H1 (cell line): Measurements from ENCODE around the gene CAMTA1. TPM values are rescaled to one million over a fixed set of nuclear protein-coding genes. Genes with fewer than 3 reads are reported as not detected.

Experiments used
- CTCF ChIA-PET: fragments of 300-600 bp; sonication (Branson Sonifier 250); formaldehyde crosslinking; loops from one replicate; lab custom pipeline; 2021; ENCODE audit not compliant: partially characterized antibody; lab: Charles Lee
- POLR2A ChIA-PET: fragments of 300-600 bp; sonication (Branson Sonifier 250); formaldehyde crosslinking; loops from one replicate; lab custom pipeline; 2021; ENCODE audit warnings: inconsistent platforms; ENCODE audit not compliant: partially characterized antibody; lab: Charles Lee
- DNase-seq, 2 experiments: peaks; one replicate each; pipeline versions ENCODE4 v3.0.0 to v3.0.0-alpha.2; 2010 to 2022; ENCODE audit warnings: low spot score in 2 of 2, low read depth in 1 of 2, mixed read lengths in 1 of 2
- FAIRE-seq: peaks from 2 replicates; lab custom pipeline; 2011; peaks lifted over from hg19 to GRCh38; lab: Jason Lieb, UNC
- H2AFZ ChIP-seq: 2 replicates; pipeline ENCODE4 v1.8.1; 2012; ENCODE audit warnings: low read length, inconsistent platforms
- H2AK5ac ChIP-seq: 2 replicates; pipeline ENCODE4 v1.6.1; 2013; ENCODE audit warnings: low read depth, low read length
- H2BK120ac ChIP-seq: replicated peaks from 2 replicates; pipeline ENCODE3; 2013; ENCODE audit warnings: low read depth, low read length, inconsistent platforms
- H2BK12ac ChIP-seq: 2 replicates; pipeline ENCODE4 v1.6.1; 2013; ENCODE audit warnings: low read depth, low read length
- H2BK15ac ChIP-seq: 2 replicates; pipeline ENCODE4 v1.6.1; 2013; ENCODE audit warnings: low read length
- H2BK20ac ChIP-seq: 2 replicates; pipeline ENCODE4 v1.6.1; 2013; ENCODE audit warnings: low read length
- H2BK5ac ChIP-seq: 2 replicates; pipeline ENCODE4 v1.6.1; 2013; ENCODE audit warnings: low read depth, low read length
- H3K14ac ChIP-seq: 2 replicates; pipeline ENCODE4 v1.6.1; 2013; ENCODE audit warnings: inconsistent platforms; ENCODE audit not compliant: insufficient read length
- H3K18ac ChIP-seq: 2 replicates; pipeline ENCODE4 v1.6.1; 2013; ENCODE audit warnings: low read length; ENCODE audit errors: extremely low read depth
- H3K23ac ChIP-seq: 2 replicates; pipeline ENCODE4 v1.6.1; 2013; ENCODE audit warnings: inconsistent platforms; ENCODE audit not compliant: insufficient read length
- H3K23me2 ChIP-seq: 2 replicates; pipeline ENCODE4 v1.6.1; 2013; ENCODE audit warnings: low read depth, low read length
- H3K27ac ChIP-seq: 2 replicates; pipeline ENCODE4 v1.6.1; 2011; ENCODE audit warnings: low read depth, low read length, inconsistent platforms
- H3K27me3 ChIP-seq, 4 experiments: replicated peaks in 1 of 4; 1 replicate in 1 of 4; 2 replicates in 3 of 4; pipeline versions ENCODE4 v1.6.1 to v1.8.1; 2011 to 2013; ENCODE audit warnings: low read length in 3 of 4, mild to moderate bottlenecking in 3 of 4, inconsistent platforms in 2 of 4, mixed read lengths in 2 of 4, moderate library complexity in 1 of 4; ENCODE audit not compliant: control insufficient read depth in 3 of 4, insufficient read depth in 3 of 4; ENCODE audit errors: extremely low read depth in 1 of 4
- H3K36me3 ChIP-seq, 4 experiments: 2 replicates each; pipeline versions ENCODE4 v1.6.1 to v1.8.1; 2011 to 2013; ENCODE audit warnings: mild to moderate bottlenecking in 4 of 4, low read length in 3 of 4, moderate library complexity in 2 of 4, control low read depth in 1 of 4, inconsistent platforms in 1 of 4; ENCODE audit not compliant: insufficient read depth in 4 of 4, control insufficient read depth in 2 of 4
- H3K4ac ChIP-seq: replicated peaks from 2 replicates; pipeline ENCODE3; 2013; ENCODE audit warnings: low read length, low read depth, mixed read lengths, inconsistent platforms; ENCODE audit not compliant: insufficient read length
- H3K4me1 ChIP-seq, 4 experiments: replicated peaks in 1 of 4; 1 replicate in 1 of 4; 2 replicates in 3 of 4; pipeline versions ENCODE4 v1.6.1 to v1.8.1; 2011 to 2013; ENCODE audit warnings: low read length in 3 of 4, inconsistent platforms in 2 of 4, mixed read lengths in 1 of 4; ENCODE audit not compliant: insufficient read depth in 4 of 4, control insufficient read depth in 3 of 4
- H3K4me2 ChIP-seq, 2 experiments: 2 replicates each; pipeline versions ENCODE4 v1.6.1 to v1.8.1; 2011 to 2013; ENCODE audit warnings: low read depth in 2 of 2, low read length in 2 of 2, control low read depth in 1 of 2, inconsistent platforms in 1 of 2, mild to moderate bottlenecking in 1 of 2; ENCODE audit not compliant: insufficient read depth in 1 of 2
- H3K4me3 ChIP-seq, 4 experiments: fragments of 200-600, 300-600 bp in 1 of 4; sonication (generic), shearing (Covaris generic), sonication (Bioruptor Twin) in 1 of 4; 2 replicates each; pipeline versions ENCODE4 v1.5.1 to v1.8.1; 2011 to 2016; ENCODE audit warnings: low read length in 4 of 4, low read depth in 3 of 4, control low read depth in 2 of 4, inconsistent platforms in 2 of 4, mild to moderate bottlenecking in 2 of 4, mixed read lengths in 1 of 4, moderate library complexity in 1 of 4; ENCODE audit not compliant: insufficient read depth in 2 of 4; ENCODE audit errors: extremely low read depth in 1 of 4
- H3K56ac ChIP-seq: replicated peaks from 2 replicates; pipeline ENCODE3; 2013; ENCODE audit warnings: low read depth, mild to moderate bottlenecking, mixed read lengths, low read length, inconsistent platforms; ENCODE audit not compliant: insufficient read length
- H3K79me1 ChIP-seq: 2 replicates; pipeline ENCODE4 v1.6.1; 2013; ENCODE audit warnings: low read depth, low read length, control low read depth
- H3K79me2 ChIP-seq, 2 experiments: 2 replicates each; pipeline versions ENCODE4 v1.6.1 to v1.8.1; 2012 to 2013; ENCODE audit warnings: low read length in 2 of 2, mild to moderate bottlenecking in 2 of 2, inconsistent platforms in 1 of 2; ENCODE audit not compliant: insufficient read depth in 2 of 2, control insufficient read depth in 1 of 2
- H3K9ac ChIP-seq, 4 experiments: replicated peaks in 1 of 4; 1 replicate in 1 of 4; 2 replicates in 3 of 4; pipeline versions ENCODE4 v1.6.1 to v1.8.1; 2011 to 2013; ENCODE audit warnings: low read depth in 3 of 4, low read length in 3 of 4, control low read depth in 2 of 4, mild to moderate bottlenecking in 2 of 4, moderate library complexity in 2 of 4, inconsistent platforms in 1 of 4; ENCODE audit errors: extremely low read depth in 1 of 4
- H3K9me3 ChIP-seq, 2 experiments: 2 replicates each; pipeline versions ENCODE4 v1.6.1 to v1.8.1; 2012 to 2013; ENCODE audit warnings: mild to moderate bottlenecking in 2 of 2, moderate library complexity in 2 of 2, control low read depth in 1 of 2, inconsistent platforms in 1 of 2, low read depth in 1 of 2, low read length in 1 of 2, mixed read lengths in 1 of 2; ENCODE audit not compliant: insufficient read depth in 2 of 2
- H4K20me1 ChIP-seq, 2 experiments: replicated peaks in 1 of 2; 2 replicates each; pipeline versions ENCODE3 to v1.8.1; 2011 to 2013; ENCODE audit warnings: inconsistent platforms in 2 of 2, low read length in 2 of 2, mild to moderate bottlenecking in 1 of 2; ENCODE audit not compliant: insufficient read depth in 2 of 2, control insufficient read depth in 1 of 2
- H4K5ac ChIP-seq: 2 replicates; pipeline ENCODE4 v1.6.1; 2013; ENCODE audit warnings: low read length, low read depth, mixed read lengths, inconsistent platforms; ENCODE audit not compliant: insufficient read length
- H4K8ac ChIP-seq: 2 replicates; pipeline ENCODE4 v1.8.0; 2013; ENCODE audit warnings: mild to moderate bottlenecking, moderate library complexity, low read length, inconsistent platforms; ENCODE audit not compliant: insufficient read depth; ENCODE audit errors: extremely low read depth
- H4K91ac ChIP-seq: replicated peaks from 2 replicates; pipeline ENCODE3; 2013; ENCODE audit warnings: low read length, mixed read lengths, inconsistent platforms; ENCODE audit not compliant: insufficient read length
- CHD1 ChIP-seq: IDR thresholded peaks from 2 replicates; pipeline ENCODE4 v1.6.1; 2012; ENCODE audit warnings: low read depth, low read length, improper control_type of control experiment
- EGR1 ChIP-seq: IDR thresholded peaks from 2 replicates; pipeline ENCODE4 v1.6.1; 2011; ENCODE audit warnings: low read depth, low read length, borderline replicate concordance
- NRF1 ChIP-seq: IDR thresholded peaks from 2 replicates; pipeline ENCODE4 v1.6.1; 2011; ENCODE audit warnings: mild to moderate bottlenecking, low read depth, low read length, improper control_type of control experiment
- TAF1 ChIP-seq: IDR thresholded peaks from 2 replicates; pipeline ENCODE4 v1.6.1; 2011; ENCODE audit warnings: mild to moderate bottlenecking, low read depth, low read length
- WGBS, 2 experiments: shearing (Covaris generic) in 1 of 2; methylation state at CpG; one replicate each; pipeline versions ENCODE4 v1.1.6 to v1.1.7; 2013 to 2015; ENCODE audit warnings: low lambda C conversion rate in 2 of 2, mixed read lengths in 2 of 2, inconsistent platforms in 1 of 2, low coverage in 1 of 2, missing lambda C conversion rate in 1 of 2; ENCODE audit not compliant: insufficient replicate concordance in 2 of 2, insufficient coverage in 1 of 2, insufficient read length in 1 of 2; ENCODE audit errors: extremely low coverage in 1 of 2, missing lambda C conversion rate in 1 of 2; 5-methylcytosine and 5-hydroxymethylcytosine counted together
- polyA plus RNA-seq, 7 experiments: library from polyadenylated mRNA; depleted of rRNA in 3 of 7; stranded (reverse) in 5 of 7; unstranded in 2 of 7; fragments of >200 nt in 5 of 7; fragments of 200-250 nt in 2 of 7; gene quantifications; 1 replicate in 5 of 7; 2 replicates in 1 of 7; 4 replicates in 1 of 7; pipeline versions ENCODE4 v1.2.1 to v1.2.3, GENCODE V29; 2011 to 2013; ENCODE audit warnings: missing spikeins in 2 of 7, mixed read lengths in 2 of 7
- total RNA-seq: library from RNA; stranded (reverse); fragmentation: NEBNext Ultra II Directional; extraction: Animal tissue kit (Norgen Biotek cat#: 25700); gene quantifications from 2 replicates; pipeline ENCODE4 v1.2.1, GENCODE V29; 2021

Gene CAMTA1
- total and polyA plus RNA-seq, 2 of the 8 experiments (the other 6 are each of a cell fraction or from before 2014, with no cell fraction given), result 65.0 to 119 TPM

DNA sequence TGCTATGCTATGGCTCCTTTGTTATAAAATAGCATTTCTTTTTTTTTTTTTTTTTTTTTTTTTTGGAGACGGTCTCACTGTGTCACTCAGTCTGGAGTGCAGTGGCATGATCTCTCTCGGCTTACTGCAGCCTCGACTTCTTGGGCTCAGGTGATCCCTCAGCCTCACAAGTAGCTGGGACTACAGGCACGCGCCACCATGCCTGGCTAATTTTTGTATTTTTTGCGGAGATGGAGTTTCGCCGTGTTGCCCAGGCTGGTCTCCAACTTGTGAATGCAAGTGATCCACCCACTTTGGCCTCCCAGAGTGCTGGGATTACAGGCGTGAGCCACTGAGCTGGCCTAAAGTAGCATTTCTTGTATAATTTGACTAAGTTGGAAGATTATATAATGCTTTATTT, 10.8 kb downstream of the CAMTA1 start:
- no peak overlapping the region for H2BK20ac ChIP-seq
- no peak overlapping the region for H2BK15ac ChIP-seq
- no peak overlapping the region for H4K8ac ChIP-seq
- H2AK5ac ChIP-seq, result no peak overlapping the region
- H2BK12ac ChIP-seq, result no peak overlapping the region
- no peaks in the 10 kb centered on the region for H3K23me2 ChIP-seq
- no peak overlapping the region for H3K9ac ChIP-seq
- no peak overlapping the region for H2BK120ac ChIP-seq
- peaks cover 0 to 95% of the 10 kb centered on the region in 2 experiments; a peak in 3 of 4 replicates for H3K79me2 ChIP-seq
- no peaks in the 10 kb centered on the region for H3K9me3 ChIP-seq
- no peaks in the 10 kb centered on the region for H3K27me3 ChIP-seq
- H3K4me2 ChIP-seq, result no peak overlapping the region
- H3K4ac ChIP-seq, result no peak overlapping the region
- no peak for FAIRE-seq
- H3K18ac ChIP-seq, result no peak overlapping the region
- no peak overlapping the region for H2BK5ac ChIP-seq
- ChIA-PET POLR2A (interaction anchor here (0.6 to 1.1 kb wide), 3 partner anchors 12 to 164 kb away, joined by 3 to 4 read pairs (median 3); no protein-coding TSS in a partner anchor), CTCF (interaction anchor here (1.1 to 3.6 kb wide), 5 partner anchors 7 to 247 kb away, joined by 3 to 33 read pairs (median 7); no protein-coding TSS in a partner anchor)
- H3K4me1 ChIP-seq, result no peaks in the 10 kb centered on the region; a peak in 1 of 7 replicates
- no peak overlapping the region for H4K91ac ChIP-seq
- H3K14ac ChIP-seq, result no peak overlapping the region
- no peak overlapping the region for H4K5ac ChIP-seq
- DNase-seq, result no peak
- no peak overlapping the region for H2AFZ ChIP-seq
- no peak overlapping the region for H3K27ac ChIP-seq
- H4K20me1 ChIP-seq, result peaks cover 9 to 14% of the 10 kb centered on the region in 2 experiments
- H3K56ac ChIP-seq, result no peak overlapping the region
- peaks cover 3% of the 10 kb centered on the region; the same call in 1 of the 2 replicates for H3K79me1 ChIP-seq
- 94% methylated on average over 8 of the region's 9 CpGs; no CpG with 5 or more reads in 1 of the 2 experiments for WGBS, 2 experiments
- H3K23ac ChIP-seq, result no peak overlapping the region
- H3K36me3 ChIP-seq, result peaks cover 0 to 4% (median 0%) of the 10 kb centered on the region in 4 experiments; a peak in 1 of 8 replicates
- H3K4me3 ChIP-seq, result no peak overlapping the region
- TF ChIP-seq TAF1 (no peak), NRF1 (no peak), CHD1 (no peak), EGR1 (no peak)
